CD4-positive, alpha-beta T cell treated with Interleukin-15 for 4 hours (primary cell): ENCODE results near the gene SOCS1.
"Not testable (repeated sequence)": the region's sequence is repeated elsewhere in the genome, so short reads cannot be mapped to it uniquely, and the experiment has no call there.

Experiments used
- DNase-seq: peaks from one replicate; pipeline ENCODE4 v3.0.0-alpha.2; 2020; ENCODE audit warnings: low spot score

SOCS1 gene

DNA sequence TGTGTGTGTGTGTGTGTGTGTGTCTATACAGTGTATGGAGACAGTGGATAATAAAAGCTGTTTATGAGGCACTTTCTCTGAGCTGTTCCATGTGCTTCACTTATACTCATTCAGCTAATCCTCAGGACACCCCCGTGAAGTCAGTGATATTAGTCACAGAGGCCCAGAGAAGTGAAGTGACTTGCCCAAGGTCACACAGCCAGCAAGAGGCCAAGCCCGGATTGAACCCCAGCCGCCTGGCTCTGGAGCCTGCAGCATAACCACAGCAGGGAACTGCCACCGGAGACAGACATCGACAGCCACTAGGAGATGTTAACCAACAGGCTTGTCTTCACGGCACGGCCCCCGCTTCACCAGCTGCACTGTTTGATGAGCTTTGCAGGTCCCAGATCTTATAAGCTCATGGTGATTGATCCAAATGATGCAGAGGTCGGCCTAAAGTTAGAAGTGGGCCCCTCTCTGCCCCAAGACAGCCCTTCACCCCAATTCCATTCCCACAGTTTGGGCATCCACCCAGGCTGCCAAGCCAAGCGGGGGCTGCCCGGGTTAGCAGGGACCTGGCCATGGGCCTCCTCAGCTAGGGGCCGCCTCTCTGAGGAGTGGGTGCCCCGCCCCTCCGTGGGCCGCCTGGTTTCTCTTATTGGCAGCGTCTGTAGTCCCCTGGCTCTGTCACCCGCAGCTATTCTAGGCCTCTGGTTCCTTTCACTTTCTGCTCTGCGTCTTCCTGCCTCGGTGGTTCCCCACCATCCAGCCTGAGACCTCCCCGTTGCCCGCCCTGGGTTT is 30.9 kb downstream of the SOCS1 start:
- DNase-seq: peak; percentile 81

DNA sequence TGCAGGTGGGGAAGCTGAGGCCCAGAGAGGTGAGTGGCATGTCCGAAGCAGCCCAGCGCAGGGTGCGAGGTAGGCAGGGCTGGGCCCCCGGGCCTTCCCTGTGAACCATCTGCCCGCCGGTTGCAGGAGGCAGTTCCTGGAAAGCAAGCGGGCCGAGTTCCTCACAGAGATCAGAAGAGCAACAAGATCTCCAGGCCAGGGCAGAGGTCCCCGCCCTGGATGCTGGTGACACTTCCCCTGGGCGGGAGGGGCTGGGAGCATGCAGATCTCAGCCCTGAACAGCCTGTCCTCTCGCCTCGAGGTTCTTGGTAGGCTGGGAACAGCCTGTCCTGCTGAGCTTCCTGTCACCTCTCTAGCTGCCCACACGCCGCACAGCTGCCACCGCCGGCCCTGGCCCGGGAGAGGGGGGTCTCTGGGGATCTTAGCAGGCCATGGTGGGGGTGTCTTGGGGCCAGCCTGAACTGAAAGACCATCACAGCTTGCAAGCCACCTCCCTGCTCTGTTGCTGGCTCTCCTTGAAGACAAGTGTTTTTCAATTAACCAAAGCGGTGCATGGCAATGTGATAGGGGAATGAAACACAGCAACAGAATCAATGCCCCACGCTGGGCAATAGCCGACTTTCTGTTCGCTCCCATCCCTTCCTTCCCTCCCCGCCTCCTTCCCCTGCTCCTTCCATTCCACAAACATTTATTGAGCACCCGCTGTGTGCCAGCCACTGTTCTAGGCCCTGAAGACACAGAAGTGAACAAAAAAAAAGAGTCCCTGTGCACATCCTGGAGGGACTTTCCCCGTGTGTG is 31.7 kb downstream of the SOCS1 start:
- DNase-seq: peak; percentile 77

DNA sequence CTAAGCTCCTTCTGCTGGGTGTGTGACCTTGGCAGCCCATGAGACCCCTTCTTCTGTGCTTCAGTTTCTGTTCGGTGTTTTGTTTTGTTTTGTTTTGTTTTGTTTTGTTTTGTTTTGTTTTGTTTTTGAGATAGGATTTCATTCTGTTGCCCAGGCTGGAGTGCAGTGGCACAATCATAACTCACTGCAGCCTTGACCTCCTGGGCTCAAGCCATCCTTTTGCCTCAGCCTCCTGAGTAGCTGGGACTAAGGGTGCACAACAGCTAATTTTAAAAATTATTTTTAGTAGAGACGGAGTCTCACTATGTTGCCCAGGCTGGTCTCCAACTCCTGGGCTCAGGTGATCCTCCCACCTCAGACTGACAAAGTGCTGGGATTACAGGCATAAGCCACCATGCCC is 35.5 kb downstream of the SOCS1 start:
- DNase-seq: not testable (repeated sequence)

DNA sequence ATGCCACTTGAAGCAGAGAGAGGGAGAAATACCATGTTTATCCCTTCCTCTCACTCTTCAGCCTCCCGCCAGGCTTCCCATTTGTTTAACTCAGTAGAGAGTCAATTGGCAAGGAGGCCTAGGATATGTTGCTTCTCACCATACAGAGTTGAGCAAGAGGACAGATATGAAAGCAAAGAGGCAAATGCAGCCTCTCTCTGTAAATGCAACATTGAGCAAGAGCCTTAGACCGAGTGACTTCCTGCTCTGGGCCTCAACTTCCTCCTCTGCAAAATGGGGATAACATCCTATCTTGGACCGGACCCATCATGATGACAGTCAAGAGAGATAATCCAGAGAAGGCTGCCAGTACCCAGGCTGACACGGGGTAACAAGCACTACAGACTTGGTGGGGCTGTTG is 36.8 kb downstream of the SOCS1 start:
- DNase-seq: no peak

DNA sequence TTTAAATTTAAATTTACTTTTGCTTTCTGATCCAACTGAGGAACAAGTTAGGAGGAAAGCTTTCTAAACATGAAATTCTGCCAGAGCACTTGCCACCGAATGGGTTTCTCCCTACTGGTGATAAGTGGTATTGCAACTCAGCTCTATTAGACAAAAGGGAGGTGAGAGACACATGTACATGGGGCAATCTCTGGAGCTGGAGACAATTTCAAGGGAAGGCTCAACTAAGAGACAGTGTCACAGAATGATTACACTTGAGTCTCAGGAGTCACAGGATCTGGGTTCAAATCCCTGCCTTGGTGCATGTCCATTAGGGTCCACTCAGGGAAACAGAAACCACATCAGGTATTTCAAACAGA is 37.4 kb downstream of the SOCS1 start:
- no peak for DNase-seq

DNA sequence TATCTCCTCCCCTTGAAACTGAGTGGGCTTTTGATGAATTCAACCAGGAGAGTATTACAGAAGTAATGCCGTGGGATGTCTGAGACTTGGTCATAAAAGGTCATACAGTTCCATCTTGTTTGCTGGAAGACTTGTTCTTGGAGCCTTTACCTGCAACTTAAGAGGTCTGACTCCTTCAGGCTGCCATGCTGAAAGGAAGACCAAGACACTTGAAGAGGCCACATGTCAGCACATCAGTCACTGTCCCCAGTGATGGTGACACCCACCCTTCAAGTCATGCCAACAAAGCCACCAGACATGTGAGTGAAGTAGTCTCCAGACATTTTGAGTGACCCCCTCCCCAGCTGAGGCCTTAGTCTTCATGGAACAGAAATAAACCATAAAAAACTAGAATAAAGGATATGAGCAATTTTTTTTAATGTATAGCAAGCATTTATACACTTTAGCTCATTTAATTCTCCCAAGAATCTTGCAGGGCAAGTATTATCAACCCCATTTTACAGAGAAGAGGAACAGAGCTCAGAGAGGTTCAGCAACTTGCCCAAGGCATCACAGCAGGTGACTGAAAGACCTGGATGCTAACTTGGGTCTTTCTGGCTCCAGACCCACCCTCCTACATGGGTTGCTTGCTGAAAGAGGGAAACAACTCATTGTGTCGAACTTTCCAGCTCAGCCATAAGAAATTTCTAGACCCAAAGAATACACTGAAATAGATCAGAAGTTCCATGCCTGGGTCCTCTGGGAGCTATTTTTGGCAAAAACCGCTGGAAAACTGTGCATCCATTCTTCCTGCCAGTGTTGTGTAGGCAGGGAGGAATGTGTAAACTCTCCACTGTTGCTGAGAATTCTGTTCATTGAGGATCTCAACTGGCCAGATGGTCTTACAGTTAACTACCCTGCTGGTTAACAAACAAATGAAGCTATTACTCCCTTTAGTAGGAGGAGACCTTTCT is 38.1 kb downstream of the SOCS1 start:
- DNase-seq: no peak

DNA sequence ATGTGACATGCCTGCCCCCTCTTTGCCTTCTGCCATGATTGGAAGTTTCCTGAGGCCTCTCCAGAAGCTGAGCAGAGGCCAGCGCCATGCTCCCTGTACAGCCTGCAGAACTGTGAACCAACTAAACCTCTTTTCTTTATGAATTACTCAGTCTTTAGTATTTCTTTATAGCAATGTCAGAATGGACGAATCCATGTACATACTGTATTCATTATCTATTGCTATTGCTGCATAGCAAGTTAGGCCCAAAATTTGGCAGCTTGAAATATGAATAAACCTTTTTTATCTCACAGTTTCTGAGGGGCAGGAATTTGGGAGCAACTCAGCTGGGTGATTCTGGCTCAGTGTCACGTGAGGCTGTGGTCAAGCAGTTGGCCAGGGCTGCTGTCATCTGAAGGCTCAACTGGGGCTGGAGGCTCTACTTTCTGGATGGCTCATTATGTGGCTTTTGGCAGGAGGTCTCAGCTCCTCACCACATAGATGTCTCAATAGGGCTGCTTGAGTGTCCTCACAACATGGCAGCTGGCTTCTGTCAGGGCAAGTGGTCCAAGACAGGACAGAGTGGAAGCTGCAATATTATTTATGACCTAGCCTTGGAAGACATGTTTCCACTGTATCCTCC is 40.0 kb downstream of the SOCS1 start:
- DNase-seq: no peak

DNA sequence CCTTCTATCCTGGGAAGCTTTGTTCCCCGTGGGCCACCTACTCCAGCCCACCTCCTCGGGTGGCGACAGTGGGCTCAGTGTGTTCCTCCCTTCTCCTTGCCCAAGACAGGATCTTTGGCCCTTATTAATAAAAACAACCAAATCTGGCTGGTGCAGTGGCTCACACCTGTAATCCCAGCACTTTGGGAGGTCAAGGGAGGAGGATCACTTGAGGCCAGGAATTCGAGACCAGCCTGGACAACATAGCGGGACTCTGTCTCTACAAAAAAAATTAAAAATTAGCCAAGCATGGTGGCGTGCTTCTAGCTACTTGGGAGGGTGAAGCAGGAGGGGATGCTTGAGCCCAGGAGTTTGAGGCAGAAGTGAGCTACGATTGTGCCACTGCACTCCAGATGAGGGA is 42.2 kb downstream of the SOCS1 start:
- no peak for DNase-seq

DNA sequence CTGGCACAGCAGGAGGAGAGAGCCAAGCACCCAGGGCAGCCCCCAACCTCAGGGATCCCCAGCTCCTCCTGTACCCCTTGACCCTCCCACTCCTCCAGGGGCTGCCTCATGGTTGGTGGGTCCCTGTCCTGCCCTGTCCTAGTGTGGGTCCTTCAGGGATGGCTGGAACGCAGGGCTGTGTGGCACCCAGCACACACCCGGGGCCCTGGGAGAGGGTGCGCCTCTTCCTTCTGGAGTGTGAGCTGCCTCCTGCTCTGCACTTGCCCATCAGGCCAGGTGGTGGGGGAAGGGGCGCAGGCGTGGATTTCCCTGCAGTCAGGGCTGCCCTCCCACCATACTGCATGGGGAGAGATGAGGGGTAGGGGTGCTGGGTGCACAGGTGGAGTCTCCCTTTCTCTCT is 42.6 kb downstream of the SOCS1 start:
- no peak for DNase-seq

DNA sequence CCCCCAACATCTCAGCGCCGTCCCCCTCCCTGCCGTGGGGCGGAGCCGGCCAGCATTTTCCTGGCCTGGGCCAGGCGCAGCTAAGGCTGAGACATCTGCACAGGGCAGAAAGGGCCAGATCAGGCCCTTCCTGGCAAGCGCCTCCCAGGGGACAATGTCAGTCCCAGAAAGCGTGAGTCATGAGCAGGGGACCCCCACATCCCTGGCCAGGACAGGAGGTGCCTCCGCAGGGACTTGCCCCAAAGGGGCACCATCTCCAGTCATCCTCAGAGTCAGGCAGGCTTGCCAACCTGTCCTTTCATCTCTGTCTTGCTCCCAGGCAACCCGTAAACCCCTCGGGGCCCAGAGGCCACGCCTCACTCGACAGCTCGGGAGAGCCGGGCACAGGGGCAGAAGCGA is 43.2 kb downstream of the SOCS1 start:
- DNase-seq: no peak

DNA sequence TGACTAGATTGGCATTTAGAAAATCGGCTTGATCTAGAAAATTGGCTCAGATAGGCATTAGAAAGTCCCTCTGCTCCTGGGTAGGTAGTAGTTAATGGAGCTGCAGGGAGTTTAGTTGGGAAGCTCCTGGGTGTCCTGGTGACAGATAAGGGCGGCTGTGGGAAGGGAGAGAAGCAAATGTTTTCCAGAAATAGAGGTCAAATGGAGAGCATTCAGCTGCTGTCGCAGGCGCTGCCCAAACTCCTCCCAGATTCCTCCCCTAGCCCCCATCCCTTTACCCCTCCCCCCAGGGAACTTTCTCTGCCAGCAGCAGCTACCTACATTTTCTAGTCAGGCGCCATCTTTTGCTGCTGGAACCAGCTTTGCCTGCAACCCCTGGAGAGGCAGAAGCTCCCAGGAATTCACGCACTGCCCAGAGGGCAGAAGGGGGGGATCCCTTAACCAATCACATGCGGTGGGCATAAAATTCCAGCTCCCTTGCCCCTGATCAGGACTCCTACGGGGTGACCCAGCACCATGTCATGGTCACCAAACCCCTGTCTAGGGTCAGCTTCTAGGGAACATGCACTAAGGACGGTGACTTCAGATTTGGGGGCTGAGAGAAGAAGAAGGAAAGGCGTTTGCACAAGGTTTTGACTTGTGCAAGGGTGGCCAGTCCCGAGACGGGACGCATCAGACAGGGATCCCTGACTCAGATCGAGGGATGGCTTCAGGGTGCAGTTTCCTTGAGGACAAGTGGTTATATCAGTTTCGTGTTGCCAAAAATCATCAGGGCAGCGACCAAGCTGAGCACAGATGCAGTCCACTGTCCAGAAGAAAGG is 43.8 kb downstream of the SOCS1 start:
- DNase-seq: no peak

DNA sequence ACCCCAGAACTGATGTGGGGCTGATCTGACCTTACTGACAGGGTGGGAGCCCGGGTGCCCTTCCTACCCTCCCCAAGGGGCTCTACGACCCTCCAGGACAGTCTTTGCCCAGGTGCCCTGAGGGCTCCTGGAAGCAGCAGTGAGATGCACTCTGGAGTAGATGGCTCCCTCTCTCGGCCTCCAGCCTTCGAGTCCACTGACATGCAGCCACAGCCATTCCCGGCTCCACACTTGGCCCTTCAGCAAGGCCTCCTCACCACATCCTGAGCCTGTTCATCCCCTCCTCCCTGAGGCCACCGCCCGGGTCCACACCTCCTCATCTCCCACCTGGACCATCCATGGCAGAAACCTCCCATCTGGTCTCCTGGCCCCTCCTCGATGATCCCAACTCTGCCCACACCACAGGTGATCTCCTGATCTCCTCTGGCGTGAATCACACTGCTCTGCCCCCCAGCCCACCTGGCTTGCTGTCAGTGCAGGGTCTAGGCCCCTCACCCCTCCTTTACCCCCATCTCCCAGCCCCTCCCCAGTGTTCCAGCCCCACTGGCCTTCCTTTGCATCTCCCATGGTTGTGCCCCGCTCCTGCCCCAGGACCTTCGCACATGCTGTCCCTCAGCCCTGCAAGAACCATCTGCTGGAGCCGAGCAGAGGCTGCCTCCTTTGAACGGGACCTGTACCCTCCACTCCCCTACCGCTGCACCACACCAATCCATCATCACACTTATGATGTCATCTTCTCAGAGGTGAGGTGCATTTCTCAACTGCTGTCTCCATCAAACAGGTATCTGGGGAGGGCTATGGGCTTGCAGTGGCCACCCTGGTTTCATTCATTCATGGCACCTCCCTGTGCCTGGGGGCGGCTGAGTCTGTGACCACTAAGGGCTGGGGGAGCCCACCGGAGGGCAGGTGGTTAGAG is 44.7 kb downstream of the SOCS1 start:
- DNase-seq: no peak

DNA sequence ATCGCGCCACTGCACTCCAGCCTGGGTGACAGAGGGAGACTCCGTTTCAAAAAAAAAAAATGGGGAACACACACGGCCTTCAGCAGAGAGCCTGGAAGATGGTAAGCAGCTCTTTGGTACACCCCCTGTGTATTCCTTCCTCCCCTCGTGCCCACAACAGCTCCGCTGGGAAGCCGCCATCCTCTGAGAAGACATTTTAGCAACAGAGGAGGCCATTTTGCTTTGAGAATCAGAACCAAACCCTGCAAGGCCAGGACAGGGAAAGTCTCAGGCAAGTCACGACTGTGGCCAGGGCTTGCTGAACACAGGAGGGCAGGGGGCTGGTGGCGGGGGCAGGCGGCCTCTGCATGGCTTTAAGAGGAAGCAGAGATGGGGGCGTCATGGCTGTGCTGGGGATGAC is 45.7 kb downstream of the SOCS1 start:
- no peak for DNase-seq

DNA sequence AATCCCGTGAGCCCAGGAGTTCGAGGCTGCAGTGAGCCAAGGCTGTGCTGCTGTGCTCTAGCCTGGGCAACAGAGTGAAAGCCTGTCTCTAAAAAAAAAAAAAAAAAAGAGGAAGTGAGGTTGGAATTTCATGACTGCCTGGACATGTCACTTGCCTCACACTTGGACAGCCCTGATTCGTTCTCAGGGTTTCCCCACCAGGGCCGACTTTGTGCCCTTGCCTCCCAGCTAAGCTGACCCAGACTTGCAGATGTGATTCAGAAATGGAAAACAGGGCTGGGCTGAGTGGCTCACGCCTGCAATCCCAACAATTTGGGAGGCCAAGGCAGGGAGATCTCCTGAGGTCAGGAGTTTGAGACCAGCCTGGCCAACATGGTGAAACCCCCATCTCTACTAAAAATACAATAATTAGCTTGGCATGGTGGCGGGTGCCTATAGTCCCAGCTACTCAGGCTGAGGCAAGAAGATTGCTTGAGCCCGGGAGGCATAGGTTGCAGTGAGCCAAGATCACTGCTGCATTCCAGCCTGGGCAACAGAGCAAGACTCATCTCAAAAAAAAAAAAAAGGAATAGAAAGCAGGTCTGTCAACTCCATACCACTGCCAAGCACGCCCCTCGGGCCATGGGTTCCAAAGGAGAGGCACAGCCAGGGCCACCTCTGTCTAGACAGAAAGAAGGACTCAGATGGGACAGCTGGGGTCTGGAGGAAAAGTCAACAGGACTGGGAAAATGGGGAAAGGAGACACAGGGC is 46.9 kb downstream of the SOCS1 start:
- no peak for DNase-seq

DNA sequence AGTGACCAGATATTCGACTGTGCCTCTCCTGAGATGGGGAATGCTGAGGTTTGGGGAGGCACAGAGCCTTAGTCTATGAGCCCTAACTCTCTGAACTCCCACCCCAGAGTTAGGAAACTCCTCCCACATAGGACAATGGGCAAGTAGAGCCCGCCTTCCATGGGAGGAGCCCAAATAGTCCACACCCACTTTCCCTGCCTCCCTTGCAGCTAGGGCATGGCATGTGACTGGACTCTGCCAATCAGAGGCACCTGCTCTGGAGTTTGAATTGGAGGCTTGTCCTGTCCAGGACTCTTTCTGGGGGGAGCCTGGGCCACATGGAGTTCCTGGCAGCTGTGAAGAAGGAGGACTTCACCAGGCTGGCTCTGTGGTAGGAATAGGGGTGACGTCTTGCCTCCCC is 48.4 kb downstream of the SOCS1 start:
- no peak for DNase-seq

DNA sequence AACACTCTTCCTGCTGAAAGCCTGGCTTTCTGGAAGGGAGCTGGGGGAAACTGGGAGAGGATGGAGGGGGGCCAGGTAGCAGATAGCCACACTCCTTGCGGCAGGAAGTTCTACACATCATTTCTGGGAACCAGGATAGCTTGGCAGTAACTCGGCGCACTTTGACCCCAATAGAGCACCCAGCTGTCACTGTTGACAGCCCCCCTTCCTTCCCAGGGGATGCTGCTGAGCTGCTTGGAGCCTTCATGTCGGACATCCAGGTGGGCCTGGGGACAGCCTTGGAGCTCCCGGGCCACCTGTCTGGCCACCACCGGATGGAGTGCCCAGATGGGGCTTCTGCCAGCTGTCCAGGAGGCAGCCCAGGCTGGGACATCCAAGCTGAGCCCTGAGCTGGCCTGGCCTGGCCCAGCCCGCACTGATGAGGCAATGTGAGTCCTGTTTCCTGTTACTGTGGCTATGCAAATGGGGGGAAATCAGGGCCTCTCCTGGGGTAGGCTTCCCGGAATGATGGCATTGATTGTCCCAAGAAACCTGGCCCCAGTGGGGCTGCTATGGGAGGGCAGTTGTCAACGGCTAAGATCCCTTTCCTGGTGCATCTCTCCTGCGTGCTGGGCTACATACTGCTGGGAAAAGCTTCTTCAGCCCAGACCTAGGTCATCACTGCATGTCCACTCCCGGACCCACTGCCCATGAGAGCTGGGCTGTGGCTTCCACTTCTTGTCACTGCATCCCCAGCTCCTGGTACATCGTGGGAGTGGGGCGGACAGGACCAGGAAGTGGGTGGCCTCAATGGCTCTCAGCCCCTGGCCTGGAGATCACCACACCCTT is 50.0 kb downstream of the SOCS1 start:
- no peak for DNase-seq

DNA sequence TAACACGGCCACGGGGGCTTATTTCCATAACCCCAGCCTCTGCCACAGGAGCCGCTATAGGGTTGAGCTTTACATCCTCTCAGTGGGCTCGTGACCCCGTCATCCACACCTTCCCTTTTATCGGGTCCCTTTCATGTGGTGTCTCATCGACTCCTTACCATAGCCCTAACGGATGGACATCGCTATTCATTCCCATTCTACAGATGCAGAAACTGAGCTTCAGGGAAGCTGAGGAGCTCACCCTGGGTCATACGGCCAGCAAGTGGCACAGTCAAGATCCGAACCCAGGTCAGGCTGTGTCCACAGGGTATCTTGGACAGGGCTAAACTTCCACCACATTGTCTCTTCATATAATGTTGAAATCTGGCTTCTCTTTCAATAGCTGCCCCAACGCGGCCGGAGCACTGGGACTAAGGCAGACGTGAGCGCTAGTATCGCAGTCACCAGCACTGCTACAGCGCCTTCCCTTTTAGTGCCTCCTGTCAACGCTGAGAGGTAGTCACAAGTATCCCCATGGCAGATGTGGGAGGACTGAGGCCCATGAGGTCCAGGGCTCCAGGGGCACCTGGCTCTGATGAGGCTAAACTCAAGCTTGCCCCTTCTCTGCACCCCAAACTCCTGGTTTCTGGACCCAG is 50.8 kb downstream of the SOCS1 start:
- DNase-seq: no peak

DNA sequence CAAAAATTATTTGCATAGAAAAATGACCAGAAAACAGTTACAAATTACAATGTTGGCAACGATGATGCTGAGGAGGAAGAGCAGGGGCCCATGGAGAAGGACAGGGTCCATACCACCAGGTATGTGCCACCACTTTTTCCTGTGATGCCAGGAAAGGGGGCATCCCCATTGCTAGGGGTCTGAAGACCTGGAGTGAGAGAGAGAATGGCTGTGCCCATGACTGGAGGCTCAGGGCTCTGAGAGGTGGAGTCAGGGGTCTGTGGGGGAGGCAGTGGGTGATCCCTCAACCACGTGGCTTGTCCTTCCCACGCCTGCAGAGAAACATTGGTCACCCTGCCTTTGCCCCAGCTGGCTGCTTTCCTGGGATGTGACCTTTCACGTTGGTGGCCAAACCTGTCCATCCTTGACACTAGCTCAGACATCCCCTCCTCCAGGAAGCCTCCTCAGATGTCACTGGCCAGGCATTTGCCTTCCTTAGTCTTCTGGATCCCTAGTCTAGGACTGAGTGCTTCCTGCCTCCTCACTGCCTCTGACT is 51.4 kb downstream of the SOCS1 start:
- DNase-seq: no peak
